SK-N-SH (cell line): Measurements from ENCODE around the gene JAKMIP1. TPM values are rescaled to one million over a fixed set of nuclear protein-coding genes. Genes with fewer than 3 reads are reported as not detected.

Experiments used
- CTCF ChIA-PET: fragments of 300-600, 350-600 bp; formaldehyde crosslinking; extraction: SDS; loops from one replicate; lab custom pipeline; 2021; lab: Yijun Ruan, JAX
- POLR2A ChIA-PET: fragments of 350-600 bp; sonication (Branson Sonifier 250); formaldehyde crosslinking; extraction: SDS; loops from one replicate; lab custom pipeline; 2020; ENCODE audit warnings: antibody characterized with exemption, inconsistent platforms; lab: Yijun Ruan, JAX
- DNase-seq: peaks from one replicate; pipeline ENCODE4 v3.0.0; 2012
- H2AFZ ChIP-seq: fragments of 200-600 bp; sonication (generic); 2 replicates; pipeline ENCODE4 v1.8.1; 2016; ENCODE audit warnings: antibody characterized with exemption, mild to moderate bottlenecking, low read depth
- H3F3A ChIP-seq: fragments of 200-600 bp; sonication (generic); replicated peaks from 2 replicates; pipeline ENCODE3; 2016; ENCODE audit warnings: antibody characterized with exemption, mild to moderate bottlenecking; ENCODE audit not compliant: insufficient read depth
- H3K27ac ChIP-seq, 2 experiments: fragments of 200-500 bp in 1 of 2; fragments of 200-600 bp in 1 of 2; sonication (Bioruptor generic) in 1 of 2; sonication (generic), shearing (Covaris generic) in 1 of 2; 2 replicates each; pipeline versions ENCODE4 v1.5.1 to v1.6.1; 2014 to 2016; ENCODE audit warnings: low read depth in 2 of 2, inconsistent platforms in 1 of 2, low read length in 1 of 2, mild to moderate bottlenecking in 1 of 2, mixed read lengths in 1 of 2
- H3K27me3 ChIP-seq: fragments of 200-600 bp; sonication (generic), shearing (Covaris generic); 2 replicates; pipeline ENCODE4 v1.6.1; 2016; ENCODE audit warnings: mixed run types; ENCODE audit not compliant: insufficient read depth
- H3K36me3 ChIP-seq, 2 experiments: fragments of 200-500 bp in 1 of 2; fragments of 200-600 bp in 1 of 2; sonication (Bioruptor generic) in 1 of 2; sonication (generic) in 1 of 2; replicated peaks in 1 of 2; 2 replicates each; pipeline versions ENCODE3 to v1.5.1; 2014 to 2016; ENCODE audit warnings: low read length in 1 of 2, mild to moderate bottlenecking in 1 of 2; ENCODE audit not compliant: insufficient read depth in 2 of 2, control insufficient read depth in 1 of 2
- H3K4me1 ChIP-seq, 2 experiments: fragments of 200-500 bp in 1 of 2; fragments of 200-600 bp in 1 of 2; sonication (Bioruptor generic) in 1 of 2; sonication (generic), shearing (Covaris generic) in 1 of 2; 2 replicates each; pipeline versions ENCODE4 v1.5.1 to v1.6.1; 2014 to 2016; ENCODE audit warnings: low read depth in 1 of 2, low read length in 1 of 2, mixed run types in 1 of 2; ENCODE audit not compliant: insufficient read depth in 2 of 2, control insufficient read depth in 1 of 2
- H3K4me2 ChIP-seq: fragments of 200-600 bp; sonication (generic), shearing (Covaris generic); 2 replicates; pipeline ENCODE4 v1.6.1; 2017; ENCODE audit warnings: mixed run types
- H3K4me3 ChIP-seq, 2 experiments: fragments of 200-500 bp in 1 of 2; fragments of 200-600 bp in 1 of 2; sonication (Bioruptor generic) in 1 of 2; sonication (generic), shearing (Covaris generic) in 1 of 2; 2 replicates each; pipeline versions ENCODE4 v1.5.1 to v1.8.1; 2014 to 2016; ENCODE audit warnings: low read depth in 2 of 2, inconsistent platforms in 1 of 2, low read length in 1 of 2, mild to moderate bottlenecking in 1 of 2, mixed read lengths in 1 of 2, moderate library complexity in 1 of 2
- H3K79me2 ChIP-seq: fragments of 200-600 bp; sonication (generic); 2 replicates; pipeline ENCODE4 v1.8.1; 2017; ENCODE audit warnings: mild to moderate bottlenecking; ENCODE audit not compliant: insufficient read depth
- H3K9ac ChIP-seq: fragments of 200-600 bp; sonication (generic); 2 replicates; pipeline ENCODE4 v1.6.1; 2017; ENCODE audit warnings: mixed run types
- H3K9me2 ChIP-seq: fragments of 200-600 bp; sonication (generic); 2 replicates; pipeline ENCODE4 v1.6.1; 2017; ENCODE audit warnings: mixed run types
- H3K9me3 ChIP-seq: fragments of 200-600 bp; sonication (generic); 2 replicates; pipeline ENCODE4 v1.6.1; 2017; ENCODE audit warnings: mixed run types, mild to moderate bottlenecking, moderate library complexity
- H4K20me1 ChIP-seq: fragments of 200-600 bp; sonication (generic); 2 replicates; pipeline ENCODE4 v1.6.1; 2017; ENCODE audit warnings: mild to moderate bottlenecking, mixed run types; ENCODE audit not compliant: insufficient read depth
- EZH2phosphoT487 ChIP-seq: fragments of 200-600 bp; sonication (generic); IDR thresholded peaks from 2 replicates; pipeline ENCODE4 v1.6.1; 2017; ENCODE audit warnings: low read depth, mixed run types, mild to moderate bottlenecking, antibody characterized with exemption, moderate library complexity, borderline replicate concordance
- FOXM1 ChIP-seq: IDR thresholded peaks from 2 replicates; pipeline ENCODE4 v1.4.0; 2012; ENCODE audit warnings: low read depth, mild to moderate bottlenecking
- GABPA ChIP-seq: IDR thresholded peaks from 2 replicates; pipeline ENCODE4 v1.4.0; 2012; ENCODE audit warnings: low read depth, mild to moderate bottlenecking
- GATA2 ChIP-seq: sonication (generic); formaldehyde crosslinking; IDR thresholded peaks from 2 replicates; pipeline ENCODE4 v1.5.0; 2020; ENCODE audit warnings: mild to moderate bottlenecking, missing genetic modification reagents
- JUND ChIP-seq: IDR thresholded peaks from 2 replicates; pipeline ENCODE4 v1.4.0; 2012
- NFIC ChIP-seq: IDR thresholded peaks from 2 replicates; pipeline ENCODE4 v1.4.0; 2012; ENCODE audit warnings: borderline replicate concordance
- POLR2AphosphoS5 ChIP-seq: IDR thresholded peaks from 2 replicates; pipeline ENCODE4 v1.6.1; 2012; ENCODE audit warnings: low read depth, low read length
- RAD21 ChIP-seq: IDR thresholded peaks from 2 replicates; pipeline ENCODE4 v1.6.1; 2012; ENCODE audit warnings: mild to moderate bottlenecking, low read length
- RXRA ChIP-seq: IDR thresholded peaks from 2 replicates; pipeline ENCODE4 v1.4.0; 2012; ENCODE audit warnings: low read depth, mild to moderate bottlenecking, borderline replicate concordance
- SIN3A ChIP-seq: IDR thresholded peaks from 2 replicates; pipeline ENCODE4 v1.6.1; 2012; ENCODE audit warnings: low read depth, mild to moderate bottlenecking, low read length, moderate library complexity, borderline replicate concordance
- SMC3 ChIP-seq: IDR thresholded peaks from 2 replicates; pipeline ENCODE4 v1.6.1; 2012; ENCODE audit warnings: low read depth, low read length, improper control_type of control experiment
- TEAD4 ChIP-seq: IDR thresholded peaks from 2 replicates; pipeline ENCODE4 v1.4.0; 2012; ENCODE audit warnings: mild to moderate bottlenecking, borderline replicate concordance; ENCODE audit not compliant: insufficient read depth
- YY1 ChIP-seq: IDR thresholded peaks from 2 replicates; pipeline ENCODE4 v1.4.0; 2012; ENCODE audit warnings: low read depth, mild to moderate bottlenecking
- WGBS: methylation state at CpG from one replicate; pipeline ENCODE4 v1.1.6; 2017; ENCODE audit warnings: low lambda C conversion rate; 5-methylcytosine and 5-hydroxymethylcytosine counted together
- polyA plus RNA-seq, 3 experiments: library from polyadenylated mRNA; depleted of rRNA; stranded (reverse); fragments of >200 nt; gene quantifications; 2 replicates each; pipeline ENCODE4 v1.2.3, GENCODE V29; 2012
- TF ChIP-seq, protein P1 (sequence below): fragments of 150-350 bp; IDR thresholded peaks from 2 replicates; pipeline ENCODE4 v1.6.1; 2017; ENCODE audit warnings: antibody characterized with exemption, low read length, low read depth, borderline replicate concordance
- TF ChIP-seq, protein P2 (sequence below): IDR thresholded peaks from 2 replicates; pipeline ENCODE4 v1.4.0; 2012; ENCODE audit warnings: low read depth, borderline replicate concordance
- TF ChIP-seq, protein P3 (sequence below): IDR thresholded peaks from 2 replicates; pipeline ENCODE4 v1.4.0; 2012; ENCODE audit warnings: low read depth
- TF ChIP-seq, protein P4 (sequence below): IDR thresholded peaks from 2 replicates; pipeline ENCODE4 v1.6.1; 2012; ENCODE audit warnings: mild to moderate bottlenecking, low read depth, low read length, moderate library complexity
- TF ChIP-seq, protein P5 (sequence below): IDR thresholded peaks from 2 replicates; pipeline ENCODE4; 2012

The JAKMIP1 gene
- polyA plus RNA-seq, 1 of the 3 experiments (the other 2 are of a cell fraction) = 0.54 TPM

DNA sequence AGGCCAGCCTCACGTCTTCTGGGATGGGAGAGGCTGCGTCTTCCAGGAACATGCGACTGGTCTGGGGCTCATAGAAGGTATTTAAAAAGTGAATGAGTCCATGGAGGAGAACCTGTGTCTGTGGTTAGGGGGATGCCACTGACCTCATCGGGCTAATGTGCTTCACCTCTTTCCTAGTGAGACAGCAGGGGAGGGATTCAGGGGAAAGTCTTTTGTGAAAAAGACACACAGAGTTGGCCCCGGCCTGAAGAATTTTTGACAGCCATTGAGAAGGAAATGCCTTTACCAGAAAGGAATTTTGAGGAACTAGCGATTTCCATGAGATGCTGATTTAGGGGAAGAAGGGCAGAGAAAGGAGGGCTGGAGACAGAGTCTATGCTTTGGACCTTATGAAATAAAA lies 171.1 kb downstream of the JAKMIP1 start:
- POLR2A ChIA-PET = no interaction called here
- no peaks in the 10 kb centered on the region for H4K20me1 ChIP-seq
- no peak overlapping the region for H2AFZ ChIP-seq
- no peak overlapping the region for H3K27ac ChIP-seq
- H3K4me1 ChIP-seq = peaks cover 0 to 15% of the 10 kb centered on the region in 2 experiments; a peak in 1 of 4 replicates
- H3K4me3 ChIP-seq = no peak overlapping the region
- 27% methylated on average over 6 of the region's 6 CpGs for WGBS
- no peak overlapping the region for H3K9ac ChIP-seq
- H3K27me3 ChIP-seq = no peaks in the 10 kb centered on the region
- no peaks in the 10 kb centered on the region for H3F3A ChIP-seq
- H3K9me2 ChIP-seq = no peaks in the 10 kb centered on the region
- no peak overlapping the region for H3K4me2 ChIP-seq
- H3K79me2 ChIP-seq = no peaks in the 10 kb centered on the region
- no peaks in the 10 kb centered on the region for H3K9me3 ChIP-seq
- no peak for DNase-seq
- H3K36me3 ChIP-seq = no peaks in the 10 kb centered on the region
- TF ChIP-seq TEAD4 (no peak), RAD21 (no peak), POLR2AphosphoS5 (no peak), GABPA (no peak), FOXM1 (no peak), SIN3A (no peak), SMC3 (no peak), YY1 (no peak), EZH2phosphoT487 (no peak)
- TF ChIP-seq, protein P1, sequence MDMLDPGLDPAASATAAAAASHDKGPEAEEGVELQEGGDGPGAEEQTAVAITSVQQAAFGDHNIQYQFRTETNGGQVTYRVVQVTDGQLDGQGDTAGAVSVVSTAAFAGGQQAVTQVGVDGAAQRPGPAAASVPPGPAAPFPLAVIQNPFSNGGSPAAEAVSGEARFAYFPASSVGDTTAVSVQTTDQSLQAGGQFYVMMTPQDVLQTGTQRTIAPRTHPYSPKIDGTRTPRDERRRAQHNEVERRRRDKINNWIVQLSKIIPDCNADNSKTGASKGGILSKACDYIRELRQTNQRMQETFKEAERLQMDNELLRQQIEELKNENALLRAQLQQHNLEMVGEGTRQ = no peak
- TF ChIP-seq, protein P2, sequence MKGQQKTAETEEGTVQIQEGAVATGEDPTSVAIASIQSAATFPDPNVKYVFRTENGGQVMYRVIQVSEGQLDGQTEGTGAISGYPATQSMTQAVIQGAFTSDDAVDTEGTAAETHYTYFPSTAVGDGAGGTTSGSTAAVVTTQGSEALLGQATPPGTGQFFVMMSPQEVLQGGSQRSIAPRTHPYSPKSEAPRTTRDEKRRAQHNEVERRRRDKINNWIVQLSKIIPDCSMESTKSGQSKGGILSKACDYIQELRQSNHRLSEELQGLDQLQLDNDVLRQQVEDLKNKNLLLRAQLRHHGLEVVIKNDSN = no peak
- TF ChIP-seq, protein P3, sequence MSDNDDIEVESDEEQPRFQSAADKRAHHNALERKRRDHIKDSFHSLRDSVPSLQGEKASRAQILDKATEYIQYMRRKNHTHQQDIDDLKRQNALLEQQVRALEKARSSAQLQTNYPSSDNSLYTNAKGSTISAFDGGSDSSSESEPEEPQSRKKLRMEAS = no peak
- CTCF ChIA-PET = interaction anchor here (3.1 kb wide), 1 partner anchor 10 kb away, joined by 19 read pairs; the partner anchor contains the start of gene C4orf50

DNA sequence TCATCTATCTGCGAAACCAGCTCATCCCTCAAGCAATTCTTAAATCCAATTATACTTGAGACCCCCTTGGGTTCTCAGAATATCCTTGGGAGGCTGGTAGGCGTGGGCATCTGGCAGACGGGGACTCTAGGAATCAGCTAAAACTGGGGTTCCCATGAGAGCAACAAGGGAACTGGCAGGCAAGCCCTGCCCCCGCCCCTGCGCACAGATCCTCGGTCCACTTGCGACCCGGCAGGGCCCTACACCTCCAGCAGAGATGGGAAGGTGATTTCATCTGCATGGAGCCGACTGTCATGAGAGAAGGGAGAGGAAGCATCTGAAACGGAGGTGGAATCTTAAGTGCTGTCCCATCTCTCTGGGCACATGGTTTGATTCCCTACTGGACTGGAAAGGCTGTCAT lies 172.2 kb downstream of the JAKMIP1 start:
- Histone ChIP-seq H3K9me3 (no peaks in the 10 kb centered on the region), H3F3A (no peaks in the 10 kb centered on the region), H3K36me3 (no peaks in the 10 kb centered on the region), H3K79me2 (no peaks in the 10 kb centered on the region), H3K9me2 (no peaks in the 10 kb centered on the region), H3K4me2 (no peak overlapping the region), H2AFZ (no peak overlapping the region), H3K27me3 (no peaks in the 10 kb centered on the region), H3K27ac (no peak overlapping the region), H4K20me1 (no peaks in the 10 kb centered on the region), H3K4me1 (peaks cover 0 to 15% of the 10 kb centered on the region in 2 experiments; a peak in 1 of 4 replicates), H3K9ac (no peak overlapping the region), H3K4me3 (no peak overlapping the region)
- WGBS = 36% methylated on average over 9 of the region's 10 CpGs
- DNase-seq = no peak
- ChIA-PET POLR2A (no interaction called here), CTCF (interaction anchor here (1.1 to 3.1 kb wide), 3 partner anchors 9 to 222 kb away, joined by 3 to 19 read pairs (median 3); partner anchors contain the start of gene C4orf50)
- TF ChIP-seq RXRA (no peak), JUND (no peak), GABPA (no peak), EZH2phosphoT487 (no peak), YY1 (no peak), GATA2 (no peak), NFIC (no peak)
- TF ChIP-seq, protein P4, sequence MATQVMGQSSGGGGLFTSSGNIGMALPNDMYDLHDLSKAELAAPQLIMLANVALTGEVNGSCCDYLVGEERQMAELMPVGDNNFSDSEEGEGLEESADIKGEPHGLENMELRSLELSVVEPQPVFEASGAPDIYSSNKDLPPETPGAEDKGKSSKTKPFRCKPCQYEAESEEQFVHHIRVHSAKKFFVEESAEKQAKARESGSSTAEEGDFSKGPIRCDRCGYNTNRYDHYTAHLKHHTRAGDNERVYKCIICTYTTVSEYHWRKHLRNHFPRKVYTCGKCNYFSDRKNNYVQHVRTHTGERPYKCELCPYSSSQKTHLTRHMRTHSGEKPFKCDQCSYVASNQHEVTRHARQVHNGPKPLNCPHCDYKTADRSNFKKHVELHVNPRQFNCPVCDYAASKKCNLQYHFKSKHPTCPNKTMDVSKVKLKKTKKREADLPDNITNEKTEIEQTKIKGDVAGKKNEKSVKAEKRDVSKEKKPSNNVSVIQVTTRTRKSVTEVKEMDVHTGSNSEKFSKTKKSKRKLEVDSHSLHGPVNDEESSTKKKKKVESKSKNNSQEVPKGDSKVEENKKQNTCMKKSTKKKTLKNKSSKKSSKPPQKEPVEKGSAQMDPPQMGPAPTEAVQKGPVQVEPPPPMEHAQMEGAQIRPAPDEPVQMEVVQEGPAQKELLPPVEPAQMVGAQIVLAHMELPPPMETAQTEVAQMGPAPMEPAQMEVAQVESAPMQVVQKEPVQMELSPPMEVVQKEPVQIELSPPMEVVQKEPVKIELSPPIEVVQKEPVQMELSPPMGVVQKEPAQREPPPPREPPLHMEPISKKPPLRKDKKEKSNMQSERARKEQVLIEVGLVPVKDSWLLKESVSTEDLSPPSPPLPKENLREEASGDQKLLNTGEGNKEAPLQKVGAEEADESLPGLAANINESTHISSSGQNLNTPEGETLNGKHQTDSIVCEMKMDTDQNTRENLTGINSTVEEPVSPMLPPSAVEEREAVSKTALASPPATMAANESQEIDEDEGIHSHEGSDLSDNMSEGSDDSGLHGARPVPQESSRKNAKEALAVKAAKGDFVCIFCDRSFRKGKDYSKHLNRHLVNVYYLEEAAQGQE = no peak
- TF ChIP-seq, protein P3 = no peak
- TF ChIP-seq, protein P5, sequence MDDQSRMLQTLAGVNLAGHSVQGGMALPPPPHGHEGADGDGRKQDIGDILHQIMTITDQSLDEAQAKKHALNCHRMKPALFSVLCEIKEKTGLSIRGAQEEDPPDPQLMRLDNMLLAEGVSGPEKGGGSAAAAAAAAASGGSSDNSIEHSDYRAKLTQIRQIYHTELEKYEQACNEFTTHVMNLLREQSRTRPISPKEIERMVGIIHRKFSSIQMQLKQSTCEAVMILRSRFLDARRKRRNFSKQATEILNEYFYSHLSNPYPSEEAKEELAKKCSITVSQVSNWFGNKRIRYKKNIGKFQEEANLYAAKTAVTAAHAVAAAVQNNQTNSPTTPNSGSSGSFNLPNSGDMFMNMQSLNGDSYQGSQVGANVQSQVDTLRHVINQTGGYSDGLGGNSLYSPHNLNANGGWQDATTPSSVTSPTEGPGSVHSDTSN = no peak
- TF ChIP-seq, protein P2 = no peak
